Gastrocnemius medialis (tissue), 4 donors: ENCODE measurements around the gene CCDC33. TPM values are rescaled to one million over a fixed set of nuclear protein-coding genes. Genes with fewer than 3 reads are reported as not detected.

ENCODE experiments used
- ATAC-seq, 2 donors: fragments of 150-250 bp; one replicate each; pipeline ENCODE4 v1.9.1; 2016
- DNase-seq, 2 donors: peaks; one replicate each; pipeline ENCODE4 v3.0.0-alpha.2; 2019
- H3K27ac ChIP-seq, 4 donors: fragments of 200-600 bp; sonication (generic); 1 replicate in 1 of 4; 2 replicates in 3 of 4; pipeline ENCODE4 v1.5.1; 2016 to 2018; ENCODE audit warnings: mild to moderate bottlenecking in 2 of 4, moderate library complexity in 1 of 4
- H3K27me3 ChIP-seq, 3 donors: fragments of 200-600 bp; sonication (generic) in 2 of 3; 1 replicate in 1 of 3; 2 replicates in 2 of 3; pipeline versions ENCODE4 v1.5.1 to v1.6.0; 2016 to 2019; ENCODE audit warnings: mild to moderate bottlenecking in 1 of 3, moderate library complexity in 1 of 3
- H3K36me3 ChIP-seq, 2 donors: fragments of 200-600 bp; sonication (generic) in 1 of 2; one replicate each; pipeline ENCODE4 v1.5.1; 2017 to 2018
- H3K4me1 ChIP-seq, 2 donors: fragments of 200-600 bp; sonication (generic) in 1 of 2; one replicate each; pipeline ENCODE4 v1.5.1; 2016 to 2017; ENCODE audit warnings: mild to moderate bottlenecking in 2 of 2
- H3K4me3 ChIP-seq, 4 donors: fragments of 200-600 bp; sonication (generic) in 3 of 4; 1 replicate in 1 of 4; 2 replicates in 3 of 4; pipeline ENCODE4 v1.5.1; 2016 to 2019; ENCODE audit warnings: mild to moderate bottlenecking in 2 of 4
- H3K9me3 ChIP-seq, 3 donors: fragments of 200-600 bp; sonication (generic) in 2 of 3; 1 replicate in 1 of 3; 2 replicates in 2 of 3; pipeline ENCODE4 v1.5.1; 2016 to 2019
- CTCF ChIP-seq, 5 experiments: fragments of 450-650 bp in 3 of 5; fragments of 200-600 bp in 2 of 5; sonication (generic) in 2 of 5; IDR thresholded peaks in 4 of 5; conservative IDR thresholded peaks in 1 of 5; 1 replicate in 4 of 5; 2 replicates in 1 of 5; pipeline ENCODE4 v1.5.1; 2016 to 2019; ENCODE audit warnings: antibody characterized with exemption in 5 of 5, mild to moderate bottlenecking in 3 of 5, moderate library complexity in 3 of 5
- POLR2A ChIP-seq, 2 donors: fragments of 450-650 bp; IDR thresholded peaks; one replicate each; pipeline ENCODE4 v1.6.1; 2017; ENCODE audit warnings: antibody characterized with exemption in 2 of 2, mild to moderate bottlenecking in 2 of 2, moderate library complexity in 2 of 2
- in situ Hi-C, 4 donors: fragments of 200-750 bp; cut with MboI; loops; one replicate each; pipeline versions ENCODE4 v1.15.0 to v1.8.0; 2017; ENCODE audit warnings: low sequenced_read_pairs in 4 of 4
- intact Hi-C: fragments of 100-400 bp; cut with DNase I; formaldehyde crosslinking; loops from one replicate; pipeline ENCODE4 v1.15.1; 2023; ENCODE audit warnings: low total_unique reads
- total RNA-seq, 4 donors: library from RNA; depleted of rRNA; stranded (reverse); fragments of >200 nt; gene quantifications; one replicate each; pipeline versions ENCODE4 v1.1.0 to v1.2.3, GENCODE V29; 2016

The CCDC33 gene
- total RNA-seq, 4 donors from 2014 or later, result not detected

- Histone ChIP-seq H3K4me1 (peaks cover 22 to 28% of the 10 kb centered on the region in 2 donors), H3K27me3 (no peaks in the 10 kb centered on the region), H3K27ac (peak overlapping the region in 2 of 4 donors; percentile 13 to 69), H3K4me3 (no peak overlapping the region), H3K36me3 (no peaks in the 10 kb centered on the region), H3K9me3 (no peaks in the 10 kb centered on the region)
- intact Hi-C loops, result no loop called here
- TF ChIP-seq POLR2A (IDR thresholded peaks at IDR 0.05), result no peak
- in situ Hi-C loops, result loop anchor here in 2 of 4 donors (10.0 to 25.0 kb wide), 2 partner anchors 260 to 353 kb away; no protein-coding TSS in a partner anchor
- ATAC-seq, result no peak
- no peak for DNase-seq
Measured at GRCh38 chr15:74314795-74315438, 78.8 kb downstream of the CCDC33 start.

DNA sequence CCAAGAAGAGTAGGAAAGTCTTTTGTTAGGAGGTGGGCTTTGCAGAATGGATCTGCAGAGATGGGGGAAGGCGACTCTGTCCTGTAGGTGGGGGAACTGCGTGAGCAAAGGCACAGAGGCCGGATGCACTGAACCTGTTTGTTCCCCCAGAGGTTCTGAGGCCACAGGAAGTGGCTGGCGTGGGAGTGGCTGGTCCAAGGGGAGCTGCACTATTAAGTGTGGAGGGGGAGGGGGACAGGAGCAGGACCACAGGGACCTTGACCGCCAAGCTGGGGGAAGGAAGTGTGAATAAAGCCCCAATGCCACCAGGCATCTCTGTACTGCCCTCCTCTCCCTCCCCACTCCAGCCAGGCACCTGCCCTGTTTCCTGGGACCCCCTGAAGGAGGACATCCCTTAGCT is 79.5 kb downstream of the CCDC33 start:
- Histone ChIP-seq H3K27me3 (no peaks in the 10 kb centered on the region), H3K4me1 (peaks cover 22 to 32% of the 10 kb centered on the region in 2 donors), H3K9me3 (no peaks in the 10 kb centered on the region), H3K4me3 (no peak overlapping the region), H3K36me3 (no peaks in the 10 kb centered on the region), H3K27ac (peak overlapping the region in 2 of 4 donors; percentile 41 to 69)
- intact Hi-C loops (no loop called here), in situ Hi-C loops (loop anchor here in 2 of 4 donors (10.0 to 25.0 kb wide), 2 partner anchors 261 to 353 kb away; no protein-coding TSS in a partner anchor)
- no peak for ATAC-seq
- DNase-seq, result no peak
- TF ChIP-seq CTCF (IDR thresholded peaks at IDR 0.05 in 4 of 5, conservative IDR thresholded peaks at IDR 0.05 in 1 of 5) (no peak), POLR2A (IDR thresholded peaks at IDR 0.05) (no peak)

DNA sequence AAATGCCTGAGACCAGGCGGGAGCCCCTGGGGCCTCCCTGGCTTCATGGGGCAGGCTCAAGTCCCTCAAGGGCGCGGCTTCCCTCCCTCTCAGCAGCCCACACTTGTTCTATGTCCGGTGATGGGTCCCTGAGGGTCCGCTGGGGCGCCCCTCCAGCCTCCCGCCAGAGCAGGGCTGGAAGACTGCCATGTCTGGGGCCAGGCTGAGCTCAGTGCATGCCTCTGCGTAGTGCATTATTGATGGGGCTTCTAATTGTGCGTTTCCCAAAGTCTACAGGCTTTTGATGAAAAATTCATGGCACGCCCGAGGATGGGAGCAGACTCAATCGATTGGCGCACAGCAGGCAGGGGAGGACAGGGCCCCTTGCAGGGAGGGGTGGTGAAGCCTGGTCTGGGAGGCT is 80.0 kb downstream of the CCDC33 start:
- Histone ChIP-seq H3K4me3 (no peak overlapping the region), H3K27me3 (no peaks in the 10 kb centered on the region), H3K4me1 (peaks cover 22 to 32% of the 10 kb centered on the region in 2 donors), H3K36me3 (no peaks in the 10 kb centered on the region), H3K27ac (peak overlapping the region in 2 of 4 donors; percentile 41 to 69), H3K9me3 (no peaks in the 10 kb centered on the region)
- TF ChIP-seq POLR2A (IDR thresholded peaks at IDR 0.05) (no peak), CTCF (IDR thresholded peaks at IDR 0.05 in 4 of 5, conservative IDR thresholded peaks at IDR 0.05 in 1 of 5) (no peak)
- intact Hi-C loops (no loop called here), in situ Hi-C loops (loop anchor here in 2 of 4 donors (10.0 to 25.0 kb wide), 2 partner anchors 261 to 354 kb away; no protein-coding TSS in a partner anchor)
- no peak for DNase-seq
- no peak for ATAC-seq

DNA sequence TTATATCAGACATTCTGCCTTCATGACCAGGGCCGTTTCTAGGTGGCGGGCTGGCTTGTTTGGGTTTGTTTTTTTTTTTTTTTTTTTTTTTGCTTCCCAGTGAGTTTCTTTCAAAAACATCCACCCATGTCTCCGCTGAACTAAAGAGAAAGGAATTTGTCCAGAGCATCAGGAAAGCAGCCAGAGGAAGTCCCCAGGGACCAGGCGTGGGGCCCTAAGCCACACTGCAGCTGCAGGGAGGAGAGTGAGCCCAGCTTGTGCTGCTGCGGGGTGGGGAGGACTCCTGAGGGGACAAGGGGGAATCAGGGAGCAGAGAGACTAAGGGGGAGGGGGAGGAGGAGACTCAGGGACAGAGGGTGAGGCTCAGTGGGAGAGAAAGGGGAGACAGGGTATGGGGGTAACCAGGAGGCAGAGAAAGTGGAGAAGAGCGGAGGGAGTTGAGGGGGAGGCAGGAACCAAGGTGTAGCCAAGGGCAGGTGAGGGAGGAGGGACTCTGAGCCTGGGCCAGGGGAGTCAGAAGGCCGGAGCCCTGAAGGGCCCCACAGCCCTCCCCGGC is 81.8 kb downstream of the CCDC33 start:
- in situ Hi-C loops, result loop anchor here in 2 of 4 donors (10.0 to 25.0 kb wide), 2 partner anchors 263 to 356 kb away; no protein-coding TSS in a partner anchor
- Histone ChIP-seq H3K9me3 (no peaks in the 10 kb centered on the region), H3K4me3 (no peak overlapping the region), H3K36me3 (no peaks in the 10 kb centered on the region), H3K27ac (peak overlapping the region; percentile 61 to 76 (median 72)), H3K27me3 (no peaks in the 10 kb centered on the region), H3K4me1 (peaks cover 22 to 32% of the 10 kb centered on the region in 2 donors)
- ATAC-seq, result peak; percentile 48 to 70
- intact Hi-C loops, result no loop called here
- peak; percentile 35 to 79 for DNase-seq
- TF ChIP-seq POLR2A (IDR thresholded peaks at IDR 0.05), result no peak
- TF ChIP-seq CTCF (IDR thresholded peaks at IDR 0.05 in 4 of 5, conservative IDR thresholded peaks at IDR 0.05 in 1 of 5), result no peak
